ENCODE results near the gene SIT1.
A peak's percentile ranks its signal among the peaks of the same experiment; 100 is the strongest.

SIT1 gene

GRCh38 chr9:35609820-35610163, 40.9 kb downstream of the SIT1 start:
- TF ChIP-seq, protein P1, sequence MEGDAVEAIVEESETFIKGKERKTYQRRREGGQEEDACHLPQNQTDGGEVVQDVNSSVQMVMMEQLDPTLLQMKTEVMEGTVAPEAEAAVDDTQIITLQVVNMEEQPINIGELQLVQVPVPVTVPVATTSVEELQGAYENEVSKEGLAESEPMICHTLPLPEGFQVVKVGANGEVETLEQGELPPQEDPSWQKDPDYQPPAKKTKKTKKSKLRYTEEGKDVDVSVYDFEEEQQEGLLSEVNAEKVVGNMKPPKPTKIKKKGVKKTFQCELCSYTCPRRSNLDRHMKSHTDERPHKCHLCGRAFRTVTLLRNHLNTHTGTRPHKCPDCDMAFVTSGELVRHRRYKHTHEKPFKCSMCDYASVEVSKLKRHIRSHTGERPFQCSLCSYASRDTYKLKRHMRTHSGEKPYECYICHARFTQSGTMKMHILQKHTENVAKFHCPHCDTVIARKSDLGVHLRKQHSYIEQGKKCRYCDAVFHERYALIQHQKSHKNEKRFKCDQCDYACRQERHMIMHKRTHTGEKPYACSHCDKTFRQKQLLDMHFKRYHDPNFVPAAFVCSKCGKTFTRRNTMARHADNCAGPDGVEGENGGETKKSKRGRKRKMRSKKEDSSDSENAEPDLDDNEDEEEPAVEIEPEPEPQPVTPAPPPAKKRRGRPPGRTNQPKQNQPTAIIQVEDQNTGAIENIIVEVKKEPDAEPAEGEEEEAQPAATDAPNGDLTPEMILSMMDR (IDR thresholded peaks at IDR 0.05; ENCODE audit: low read length, missing control alignments) = no peak
- DNase-seq (ENCODE audit: low read depth) = no peak
- H3K4me3 ChIP-seq (replicated peaks; ENCODE audit: low read depth, low read length) = no peak overlapping the region

GRCh38 chr9:35609001-35609819, 41.5 kb downstream of the SIT1 start:
- no peak overlapping the region for H3K4me3 ChIP-seq (replicated peaks; ENCODE audit: low read depth, low read length)
- DNase-seq (ENCODE audit: low read depth) = no peak
- TF ChIP-seq, protein P1 (IDR thresholded peaks at IDR 0.05; ENCODE audit: low read length, missing control alignments) = no peak

DNA sequence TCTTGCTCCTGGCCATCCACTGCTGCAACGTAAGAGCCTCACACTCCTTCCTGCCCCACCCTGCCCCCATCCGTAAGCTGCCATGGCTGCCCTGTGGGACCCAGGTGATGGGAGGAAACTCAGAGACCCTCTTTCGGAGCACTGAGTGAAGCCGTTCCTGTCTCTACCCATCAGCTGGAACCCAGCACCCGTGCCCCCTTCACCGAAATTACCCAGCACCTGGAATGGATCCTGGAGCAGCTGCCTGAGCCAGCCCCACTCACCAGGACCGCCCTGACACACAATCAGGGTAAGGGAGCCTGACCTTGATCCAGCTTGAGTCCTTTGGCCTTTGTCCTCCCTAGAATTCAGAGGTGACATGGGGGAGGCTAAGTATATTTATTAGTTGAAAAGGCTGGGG, 42.5 kb downstream of the SIT1 start:
- DNase-seq (ENCODE audit: low read depth) = no peak
- TF ChIP-seq, protein P1 (IDR thresholded peaks at IDR 0.05; ENCODE audit: low read length, missing control alignments) = no peak
- no peak overlapping the region for H3K4me3 ChIP-seq (replicated peaks; ENCODE audit: low read depth, low read length)

DNA sequence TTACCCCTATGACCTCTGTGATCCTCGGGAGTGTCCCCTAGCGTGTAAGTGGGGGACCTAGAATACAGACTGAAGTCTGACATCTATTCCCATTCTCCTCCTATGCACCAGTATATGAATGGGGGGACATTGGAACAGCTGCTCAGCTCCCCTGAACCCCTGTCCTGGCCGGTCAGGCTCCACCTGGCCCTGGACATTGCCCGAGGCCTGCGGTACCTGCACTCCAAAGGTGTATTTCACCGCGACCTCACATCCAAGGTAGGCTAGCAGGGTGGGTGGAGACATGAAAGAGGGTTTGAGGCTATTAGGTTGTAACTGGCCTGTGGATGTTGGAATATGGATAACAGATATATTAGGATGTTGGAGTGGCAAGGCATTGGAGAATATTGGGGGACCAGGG, 44.0 kb downstream of the SIT1 start:
- DNase-seq (ENCODE audit: low read depth) = no peak
- H3K4me3 ChIP-seq (replicated peaks; ENCODE audit: low read depth, low read length) = no peak overlapping the region

DNA sequence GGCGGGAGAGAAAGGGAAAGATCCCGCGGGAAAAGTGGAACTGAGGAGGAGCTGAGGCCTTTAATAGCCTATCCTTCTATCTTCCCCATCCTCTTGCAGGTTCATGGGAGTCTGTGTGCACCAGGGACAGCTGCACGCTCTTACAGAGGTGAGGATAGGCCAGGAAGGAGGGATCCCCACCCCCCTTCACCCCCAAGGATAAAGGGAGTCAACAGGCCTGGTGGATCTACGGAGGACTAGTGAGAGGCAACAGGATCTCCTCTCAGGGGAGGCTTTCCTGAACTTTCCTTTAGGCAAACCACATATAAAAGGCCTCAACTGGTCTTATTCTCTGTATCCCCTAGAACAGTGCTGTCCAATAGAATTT, 44.6 kb downstream of the SIT1 start:
- H3K4me3 ChIP-seq (replicated peaks; ENCODE audit: low read depth, low read length) = peak overlapping the region; percentile 61
- TF ChIP-seq, protein P1 (IDR thresholded peaks at IDR 0.05; ENCODE audit: low read length, missing control alignments) = no peak
- no peak for DNase-seq (ENCODE audit: low read depth)

More for the DNA sequence above, 44.0 kb downstream of the SIT1 start:
- TF ChIP-seq, protein P1 (IDR thresholded peaks at IDR 0.05; ENCODE audit: low read length, missing control alignments) = no peak

DNA sequence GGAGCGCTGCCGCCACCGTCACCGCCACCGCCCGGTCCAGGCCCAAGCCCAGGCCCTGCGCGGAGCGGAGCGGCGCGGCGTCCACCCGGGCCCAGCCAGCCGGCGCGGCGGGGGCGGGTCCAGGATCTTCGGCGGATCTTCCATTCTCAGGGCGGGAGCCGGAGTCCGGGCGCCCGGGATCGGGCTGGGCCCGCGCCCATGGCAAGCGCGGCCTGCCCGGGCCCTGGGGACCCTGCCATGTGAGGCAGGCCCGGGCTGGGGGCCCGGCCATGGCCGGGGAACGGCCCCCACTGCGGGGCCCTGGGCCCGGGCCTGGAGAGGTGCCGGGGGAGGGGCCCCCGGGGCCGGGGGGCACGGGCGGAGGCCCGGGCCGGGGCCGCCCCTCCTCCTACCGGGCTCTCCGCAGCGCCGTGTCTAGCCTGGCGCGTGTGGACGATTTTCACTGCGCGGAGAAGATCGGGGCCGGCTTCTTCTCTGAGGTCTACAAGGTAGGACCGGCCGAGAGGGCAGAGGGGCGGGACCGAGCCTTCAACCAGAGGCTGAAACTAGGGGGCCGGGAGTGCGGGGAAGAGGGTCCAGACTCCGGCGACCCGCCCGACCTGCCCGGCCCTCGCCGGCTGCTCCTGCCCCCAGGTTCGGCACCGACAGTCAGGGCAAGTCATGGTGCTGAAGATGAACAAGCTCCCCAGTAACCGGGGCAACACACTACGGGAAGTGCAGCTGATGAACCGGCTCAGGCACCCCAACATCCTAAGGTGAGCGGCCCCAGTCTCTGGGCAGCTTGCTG, 45.2 kb downstream of the SIT1 start:
- TF ChIP-seq, protein P1 (IDR thresholded peaks at IDR 0.05; ENCODE audit: low read length, missing control alignments) = no peak
- peak overlapping the region; percentile 61 for H3K4me3 ChIP-seq (replicated peaks; ENCODE audit: low read depth, low read length)
- DNase-seq (ENCODE audit: low read depth) = peak; percentile 8
